Eye (tissue), 1 donor: ENCODE measurements around the gene TRPV4.
A peak's percentile ranks its signal among the peaks of the same experiment; 100 is the strongest.

ENCODE experiments used
- DNase-seq: peaks from one replicate; pipeline ENCODE4 v3.0.0-alpha.2; 2015

TRPV4 gene

DNA sequence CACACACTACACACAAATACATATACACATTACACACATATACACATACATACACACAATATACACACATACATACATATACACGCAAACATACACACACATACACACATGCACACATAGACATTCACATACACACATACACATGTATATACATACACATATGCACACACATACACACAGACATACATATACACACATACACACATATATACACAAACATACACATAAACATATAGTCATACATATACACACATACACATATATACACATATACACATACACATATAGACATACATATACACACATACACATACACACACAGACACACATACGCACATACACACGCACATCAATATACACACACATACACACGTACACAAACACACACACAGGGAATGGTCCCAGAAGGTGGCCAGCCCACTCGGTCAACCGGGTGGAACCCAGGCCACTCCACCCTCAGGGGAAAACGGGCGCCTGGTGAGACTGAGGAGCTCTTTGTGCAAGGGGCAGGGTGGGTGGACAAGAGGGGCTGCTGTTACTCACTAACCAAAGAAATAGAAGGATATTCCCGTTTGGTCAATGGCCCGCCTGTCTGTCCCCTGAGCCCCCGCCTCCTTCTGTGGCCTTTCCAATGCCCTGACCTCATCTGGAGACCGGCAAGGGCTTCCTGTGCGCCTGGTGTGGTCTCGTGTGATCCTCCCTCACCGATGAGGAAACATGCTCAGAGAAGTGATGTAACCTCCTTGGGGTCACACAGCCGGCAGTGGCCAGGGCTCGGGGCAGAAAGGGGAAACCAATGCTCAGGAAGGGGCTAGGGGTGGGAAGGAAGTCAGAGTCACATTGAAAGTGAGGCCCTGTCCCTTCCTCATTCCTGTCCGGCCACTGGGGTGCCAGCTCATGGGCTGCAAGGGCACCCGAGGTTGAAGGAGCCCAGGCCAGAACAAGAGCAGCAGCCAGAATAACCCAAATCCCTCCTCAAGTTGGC, 5.3 kb downstream of the TRPV4 start:
- no peak for DNase-seq

DNA sequence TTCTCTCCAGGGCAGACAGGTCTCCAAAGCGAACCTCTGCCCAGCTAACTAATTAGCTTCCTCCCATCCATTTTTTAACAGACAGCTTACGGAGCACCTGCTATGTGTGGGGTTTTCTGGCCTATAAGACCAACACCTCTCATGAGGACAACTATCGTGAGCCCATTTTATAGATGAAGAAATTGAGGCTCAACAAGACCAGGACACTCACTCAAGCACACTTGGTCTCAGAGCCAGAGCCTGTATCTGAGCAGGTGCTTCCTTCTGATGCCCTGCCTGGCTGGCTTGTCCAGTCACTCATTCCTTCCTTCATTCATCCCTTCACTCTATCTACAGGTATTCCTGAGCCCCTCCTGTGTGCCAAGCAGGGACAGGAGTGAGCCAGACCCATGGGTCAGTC, 6.1 kb downstream of the TRPV4 start:
- DNase-seq = no peak

DNA sequence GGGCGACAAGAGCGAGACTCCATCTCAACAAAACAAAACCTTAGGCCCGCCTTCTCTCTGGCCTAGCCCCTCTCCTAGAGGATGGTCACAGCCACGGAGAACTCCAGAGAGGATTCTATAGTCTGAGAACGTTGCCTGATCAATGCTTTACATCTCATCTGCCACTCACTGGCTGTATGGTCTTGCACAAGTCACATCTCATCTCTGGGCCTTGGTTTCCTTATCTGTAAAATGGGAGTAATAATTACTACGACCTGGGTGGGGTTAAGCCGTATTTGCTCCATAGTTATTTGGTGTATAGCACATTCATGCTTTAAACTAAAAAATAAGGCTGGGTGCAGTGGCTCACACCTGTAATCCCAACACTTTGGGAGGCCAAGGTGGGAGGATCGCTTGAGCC, 8.5 kb downstream of the TRPV4 start:
- no peak for DNase-seq

DNA sequence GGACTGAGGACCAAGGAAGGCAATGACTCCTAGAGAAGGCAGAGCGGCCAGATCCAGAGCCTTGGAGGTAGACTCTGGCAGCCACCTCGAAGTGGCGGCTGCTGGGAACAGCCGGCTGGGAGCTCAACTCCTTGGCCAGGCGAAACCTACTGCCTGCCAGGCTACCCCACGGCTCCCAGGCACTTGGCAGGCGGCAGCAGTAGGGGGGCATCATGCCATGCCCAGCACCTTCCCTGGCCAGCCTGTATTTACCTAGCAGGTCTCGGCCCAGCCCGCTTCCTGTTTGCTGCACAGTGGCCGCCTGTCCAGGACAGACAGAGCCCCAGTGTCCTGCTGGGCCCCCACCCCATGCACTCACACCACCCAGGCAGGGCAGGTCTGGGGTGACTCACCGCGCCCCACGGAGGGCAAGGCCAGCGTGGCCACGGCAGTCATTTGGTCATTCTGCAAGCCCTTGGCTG, 10.2 kb downstream of the TRPV4 start:
- DNase-seq = no peak

DNA sequence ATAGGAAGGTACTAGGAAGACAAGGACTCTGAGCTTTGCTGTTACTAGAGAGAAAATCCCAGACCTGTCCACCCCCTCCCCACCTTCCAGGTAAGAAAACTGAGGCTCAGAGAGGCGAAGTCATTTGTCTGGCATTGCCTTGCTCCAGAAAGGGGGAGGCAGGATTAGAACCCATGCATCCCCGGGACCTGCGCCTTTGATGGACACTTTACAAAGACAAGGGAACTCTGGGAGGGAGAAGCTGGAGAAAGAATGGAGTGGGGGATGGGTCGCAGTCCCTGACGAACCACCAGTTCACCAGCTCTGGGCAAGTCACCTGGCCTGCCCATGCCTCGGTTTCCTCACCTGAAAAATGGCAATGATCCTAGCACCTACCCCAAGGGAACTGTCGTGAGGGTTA, 10.8 kb downstream of the TRPV4 start:
- DNase-seq = no peak

DNA sequence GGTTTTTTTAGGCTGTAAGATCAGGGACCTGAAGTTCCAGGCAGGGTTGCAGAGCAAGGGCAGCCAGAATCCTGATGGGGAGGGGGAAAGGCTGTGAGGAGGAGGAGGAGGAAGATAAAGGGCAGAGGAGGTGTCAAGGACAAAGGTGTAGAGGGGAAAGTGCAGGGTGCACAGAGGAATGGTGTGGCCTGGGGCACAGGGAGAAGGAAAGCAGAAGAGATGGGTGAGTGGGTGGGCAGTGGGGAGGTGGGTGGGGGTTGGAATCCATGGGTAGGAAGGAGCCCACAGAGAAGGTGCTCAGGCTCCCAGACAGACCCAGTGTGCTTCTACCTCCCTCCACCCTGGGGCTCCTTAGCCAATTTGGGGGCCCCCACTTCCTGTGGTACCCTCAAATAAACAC, 11.2 kb downstream of the TRPV4 start:
- no peak for DNase-seq

GRCh38 chr12:109820816-109821381, 12.3 kb downstream of the TRPV4 start:
- peak; percentile 30 for DNase-seq

DNA sequence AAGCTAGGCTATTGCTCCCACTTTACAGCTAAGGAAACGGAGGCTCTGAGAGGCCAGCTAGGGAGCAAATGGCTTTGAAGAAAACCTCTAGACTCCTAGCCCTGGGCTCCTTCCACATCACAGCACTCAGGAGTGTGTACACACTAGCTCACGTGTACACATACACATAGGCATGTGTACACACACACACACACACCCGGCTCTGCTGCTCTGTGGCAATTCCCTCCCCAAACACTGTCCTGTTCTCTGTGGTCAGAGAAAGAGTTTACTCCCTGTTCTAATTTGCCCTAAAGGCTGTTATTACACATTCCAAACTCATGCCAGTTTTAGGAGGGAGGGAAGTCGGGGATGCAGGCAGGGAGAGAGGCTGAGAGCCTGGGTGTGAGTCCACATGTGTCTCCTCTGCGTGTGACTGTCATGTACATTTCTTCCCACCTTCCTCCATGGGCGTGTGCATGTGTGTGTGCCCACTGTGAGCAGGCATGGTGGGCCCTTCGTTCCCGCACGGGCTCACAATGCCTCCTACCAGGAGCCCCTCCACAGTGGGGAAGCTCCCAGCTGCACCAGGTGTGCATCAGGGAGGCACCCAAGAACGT, 14.2 kb downstream of the TRPV4 start:
- no peak for DNase-seq

- DNase-seq = no peak
Measured at GRCh38 chr12:109818253-109818652, 14.9 kb downstream of the TRPV4 start.

GRCh38 chr12:109817627-109818231, 15.5 kb downstream of the TRPV4 start:
- no peak for DNase-seq

DNA sequence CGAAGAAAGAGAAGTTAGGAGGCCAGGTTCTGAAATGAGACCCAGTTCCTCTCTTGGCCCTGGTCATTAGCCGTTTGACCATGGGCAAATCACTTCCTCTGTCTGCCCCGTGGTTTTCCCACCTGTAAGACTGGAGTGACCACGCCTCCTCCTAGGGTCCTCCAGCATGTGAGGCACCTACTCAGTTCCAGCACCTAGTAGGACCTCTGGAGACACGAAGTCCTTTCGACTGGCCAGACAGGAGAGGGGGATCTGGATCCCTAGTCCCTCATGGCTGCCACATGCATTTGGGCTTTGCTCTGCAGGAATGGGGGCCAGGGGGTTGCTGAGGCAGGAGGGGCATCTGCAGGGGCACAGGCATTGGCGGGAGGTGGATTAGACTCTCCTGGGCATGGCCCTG, 16.3 kb downstream of the TRPV4 start:
- DNase-seq = no peak

GRCh38 chr12:109815757-109816617, 17.2 kb downstream of the TRPV4 start:
- no peak for DNase-seq

- no peak for DNase-seq
Measured at GRCh38 chr12:109815225-109815624, 18.0 kb downstream of the TRPV4 start.

DNA sequence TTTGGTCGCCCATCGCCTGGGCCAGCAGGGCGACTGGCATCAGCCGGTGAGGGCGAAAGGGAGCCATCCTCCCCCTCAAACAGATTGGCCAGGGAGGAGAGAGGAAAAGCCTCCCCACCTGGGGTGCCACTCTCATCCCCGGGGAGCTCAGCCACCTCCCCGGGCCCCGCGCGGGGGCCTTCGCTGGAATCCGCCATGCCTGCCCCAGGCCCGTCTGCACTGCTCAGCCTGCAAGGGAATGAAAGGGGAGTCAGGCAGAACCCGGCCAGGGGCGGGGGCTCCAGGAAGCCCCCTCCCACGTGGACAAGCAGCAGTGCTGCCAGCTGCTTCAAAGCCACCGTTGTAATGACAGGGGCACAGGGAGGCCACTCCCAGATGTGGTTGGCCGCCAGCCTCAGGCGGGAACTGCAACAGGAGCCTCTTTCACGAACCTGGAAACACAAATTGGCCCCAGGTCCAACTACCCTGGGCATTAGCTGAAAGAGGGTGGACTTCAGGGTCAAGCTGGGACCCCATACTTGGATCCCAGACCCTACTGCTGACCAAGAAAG, 18.5 kb downstream of the TRPV4 start:
- DNase-seq = no peak

GRCh38 chr12:109813810-109814416, 19.3 kb downstream of the TRPV4 start:
- no peak for DNase-seq

DNA sequence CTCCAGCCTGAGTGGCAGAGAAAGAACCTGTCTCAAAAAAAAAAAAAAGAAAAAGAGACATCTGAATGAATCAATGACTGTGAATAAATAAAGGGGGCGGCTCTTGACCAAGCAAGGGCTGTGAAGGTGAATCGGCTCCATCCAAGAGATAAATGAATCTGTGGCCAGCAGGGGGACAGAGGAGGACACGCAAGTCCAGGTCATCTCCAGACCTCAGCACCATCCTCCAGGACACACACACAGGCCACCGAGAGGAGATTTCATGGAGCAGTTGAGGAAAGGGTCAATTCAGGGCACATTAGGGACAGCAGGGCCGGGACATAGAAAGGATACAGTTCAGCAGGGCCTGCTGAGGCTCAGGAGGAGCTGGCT, 21.6 kb downstream of the TRPV4 start:
- no peak for DNase-seq

DNA sequence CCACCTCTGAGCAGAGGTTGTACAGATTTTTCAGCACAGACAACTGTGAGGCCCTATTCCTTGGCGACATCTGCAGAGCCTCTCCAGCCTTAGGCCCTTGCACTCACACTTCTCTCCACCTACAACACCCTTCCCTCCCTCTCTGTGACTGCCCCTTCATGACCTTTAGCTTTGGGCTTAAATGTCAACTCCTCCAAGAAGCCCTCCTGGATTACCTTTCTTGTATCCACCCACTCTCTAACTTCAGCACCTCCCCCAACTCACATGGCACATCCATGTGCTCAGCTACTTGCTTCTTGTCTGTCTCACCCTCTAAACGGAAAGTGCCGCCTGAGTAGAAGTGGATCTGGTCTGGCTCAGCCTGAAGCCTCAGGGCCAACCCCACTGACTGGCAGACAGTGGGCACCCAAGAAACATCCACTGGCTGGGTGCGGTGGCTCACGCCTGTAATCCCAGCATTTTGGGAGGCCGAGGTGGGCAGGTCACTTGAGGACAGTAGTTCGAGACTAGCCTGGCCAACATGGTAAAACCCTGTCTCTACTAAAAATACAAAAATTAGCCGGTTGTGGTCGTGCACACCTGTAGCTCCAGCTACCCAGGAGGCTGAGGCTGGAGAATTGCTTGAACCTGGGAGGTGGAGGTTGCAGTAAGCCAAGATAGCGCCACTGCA, 22.1 kb downstream of the TRPV4 start:
- DNase-seq = no peak

DNA sequence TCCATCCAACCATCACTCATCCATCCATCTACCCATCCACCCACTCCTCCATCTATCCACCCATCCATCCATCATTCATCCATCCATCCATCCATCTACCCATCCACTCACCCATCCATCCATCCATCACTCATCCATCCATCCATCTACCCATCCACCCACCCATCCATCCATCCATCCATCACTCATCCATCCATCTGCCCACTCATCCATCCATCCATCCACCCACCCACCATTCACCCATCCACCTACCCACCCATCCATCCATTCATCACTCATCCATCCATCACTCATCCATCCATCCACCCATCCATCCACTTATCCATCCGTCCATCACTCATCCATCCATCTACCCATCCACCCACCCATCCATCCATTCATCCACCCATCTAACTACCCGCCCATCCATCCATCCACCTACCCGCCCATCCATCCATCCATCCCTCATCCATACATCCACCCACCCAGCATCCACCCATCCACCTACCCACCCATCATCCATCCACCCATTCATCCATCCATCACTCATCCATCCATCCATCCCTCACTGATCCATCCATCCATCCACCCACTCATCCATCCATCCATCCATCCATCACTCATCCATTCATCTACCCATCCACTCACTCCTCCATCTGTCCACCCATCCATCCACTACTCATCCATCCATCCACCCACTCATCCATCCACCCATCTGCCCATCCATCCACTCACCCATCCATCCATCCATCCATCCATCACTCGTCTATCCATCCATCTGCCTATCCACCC, 24.1 kb downstream of the TRPV4 start:
- DNase-seq = no peak

- no peak for DNase-seq
Measured at GRCh38 chr12:109807954-109808643, 25.1 kb downstream of the TRPV4 start.
